Suprapubic skin (tissue), 4 donors: Measurements from ENCODE around the gene ACOD1. TPM values are rescaled to one million over a fixed set of nuclear protein-coding genes. Genes with fewer than 3 reads are reported as not detected.

Source experiments
- DNase-seq, 2 donors: peaks; one replicate each; pipeline ENCODE4 v3.0.0-alpha.2; 2019; ENCODE audit warnings: low spot score in 2 of 2
- H3K27ac ChIP-seq: fragments of 200-600 bp; sonication (generic); one replicate; pipeline ENCODE4 v1.5.1; 2019
- H3K27me3 ChIP-seq: fragments of 200-600 bp; sonication (generic); one replicate; pipeline ENCODE4 v1.5.1; 2019
- H3K36me3 ChIP-seq: fragments of 200-600 bp; sonication (generic); one replicate; pipeline ENCODE4 v1.5.1; 2019
- H3K4me1 ChIP-seq: fragments of 200-600 bp; sonication (generic); one replicate; pipeline ENCODE4 v1.5.1; 2019
- H3K4me3 ChIP-seq: fragments of 200-600 bp; sonication (generic); one replicate; pipeline ENCODE4 v1.5.1; 2019; ENCODE audit warnings: mild to moderate bottlenecking
- H3K9me3 ChIP-seq: fragments of 200-600 bp; sonication (generic); one replicate; pipeline ENCODE4 v1.5.1; 2019
- EP300 ChIP-seq: sonication (generic); formaldehyde crosslinking; IDR thresholded peaks from one replicate; pipeline ENCODE4 v1.6.1; 2017; ENCODE audit warnings: antibody characterized with exemption
- POLR2A ChIP-seq, 2 donors: fragments of 450-650 bp; IDR thresholded peaks; one replicate each; pipeline ENCODE4 v1.6.1; 2017; ENCODE audit warnings: antibody characterized with exemption in 2 of 2, mild to moderate bottlenecking in 2 of 2, moderate library complexity in 2 of 2
- POLR2AphosphoS5 ChIP-seq, 3 donors: sonication (generic); formaldehyde crosslinking; IDR thresholded peaks; one replicate each; pipeline ENCODE4 v1.6.1; 2017; ENCODE audit warnings: antibody characterized with exemption in 3 of 3
- WGBS: methylation state at CpG from one replicate; pipeline ENCODE4 v1.1.5; 2018; 5-methylcytosine and 5-hydroxymethylcytosine counted together
- total RNA-seq, 4 donors: library from RNA; depleted of rRNA; stranded (reverse); fragments of >200 nt; gene quantifications; one replicate each; pipeline ENCODE4 v1.1.0, GENCODE V29; 2016
- TF ChIP-seq, protein P1 (sequence below), 2 donors: fragments of 200-600 bp in 1 of 2; fragments of 450-650 bp in 1 of 2; sonication (generic) in 1 of 2; IDR thresholded peaks; one replicate each; pipeline ENCODE4 v1.5.1; 2016 to 2019; ENCODE audit warnings: antibody characterized with exemption in 2 of 2, mild to moderate bottlenecking in 1 of 2, moderate library complexity in 1 of 2

ACOD1 gene
- total RNA-seq, 4 donors from 2014 or later = not detected

DNA sequence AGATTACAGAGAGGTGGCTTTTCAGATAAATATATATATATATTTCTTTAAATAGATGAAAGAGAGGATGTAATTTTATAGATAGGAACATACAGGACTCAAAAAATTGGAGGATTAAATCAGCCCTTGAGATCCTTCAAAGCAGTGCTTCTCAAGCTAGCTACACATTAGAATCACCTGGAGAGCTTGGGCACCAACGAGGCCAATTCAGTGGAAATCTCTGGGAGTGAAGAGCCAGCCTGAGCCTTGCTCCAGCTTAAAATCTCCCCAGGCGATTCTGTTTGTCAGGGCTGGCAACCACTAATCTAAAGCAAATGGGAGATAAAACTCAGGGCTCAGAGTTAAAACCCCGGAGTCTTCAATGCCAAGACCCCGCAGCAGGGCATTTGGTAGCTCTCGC lies 28.6 kb downstream of the ACOD1 start:
- Histone ChIP-seq H3K9me3 (no peaks in the 10 kb centered on the region), H3K36me3 (no peaks in the 10 kb centered on the region), H3K27ac (no peak overlapping the region), H3K4me3 (no peak overlapping the region), H3K4me1 (peaks cover 11% of the 10 kb centered on the region), H3K27me3 (peaks cover 16% of the 10 kb centered on the region)
- DNase-seq = no peak
- TF ChIP-seq EP300 (no peak), POLR2AphosphoS5 (IDR thresholded peaks at IDR 0.05) (no peak), POLR2A (IDR thresholded peaks at IDR 0.05) (no peak)
- TF ChIP-seq, protein P1, sequence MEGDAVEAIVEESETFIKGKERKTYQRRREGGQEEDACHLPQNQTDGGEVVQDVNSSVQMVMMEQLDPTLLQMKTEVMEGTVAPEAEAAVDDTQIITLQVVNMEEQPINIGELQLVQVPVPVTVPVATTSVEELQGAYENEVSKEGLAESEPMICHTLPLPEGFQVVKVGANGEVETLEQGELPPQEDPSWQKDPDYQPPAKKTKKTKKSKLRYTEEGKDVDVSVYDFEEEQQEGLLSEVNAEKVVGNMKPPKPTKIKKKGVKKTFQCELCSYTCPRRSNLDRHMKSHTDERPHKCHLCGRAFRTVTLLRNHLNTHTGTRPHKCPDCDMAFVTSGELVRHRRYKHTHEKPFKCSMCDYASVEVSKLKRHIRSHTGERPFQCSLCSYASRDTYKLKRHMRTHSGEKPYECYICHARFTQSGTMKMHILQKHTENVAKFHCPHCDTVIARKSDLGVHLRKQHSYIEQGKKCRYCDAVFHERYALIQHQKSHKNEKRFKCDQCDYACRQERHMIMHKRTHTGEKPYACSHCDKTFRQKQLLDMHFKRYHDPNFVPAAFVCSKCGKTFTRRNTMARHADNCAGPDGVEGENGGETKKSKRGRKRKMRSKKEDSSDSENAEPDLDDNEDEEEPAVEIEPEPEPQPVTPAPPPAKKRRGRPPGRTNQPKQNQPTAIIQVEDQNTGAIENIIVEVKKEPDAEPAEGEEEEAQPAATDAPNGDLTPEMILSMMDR (IDR thresholded peaks at IDR 0.05) = no peak
- WGBS = 62% methylated on average over 5 of the region's 5 CpGs

DNA sequence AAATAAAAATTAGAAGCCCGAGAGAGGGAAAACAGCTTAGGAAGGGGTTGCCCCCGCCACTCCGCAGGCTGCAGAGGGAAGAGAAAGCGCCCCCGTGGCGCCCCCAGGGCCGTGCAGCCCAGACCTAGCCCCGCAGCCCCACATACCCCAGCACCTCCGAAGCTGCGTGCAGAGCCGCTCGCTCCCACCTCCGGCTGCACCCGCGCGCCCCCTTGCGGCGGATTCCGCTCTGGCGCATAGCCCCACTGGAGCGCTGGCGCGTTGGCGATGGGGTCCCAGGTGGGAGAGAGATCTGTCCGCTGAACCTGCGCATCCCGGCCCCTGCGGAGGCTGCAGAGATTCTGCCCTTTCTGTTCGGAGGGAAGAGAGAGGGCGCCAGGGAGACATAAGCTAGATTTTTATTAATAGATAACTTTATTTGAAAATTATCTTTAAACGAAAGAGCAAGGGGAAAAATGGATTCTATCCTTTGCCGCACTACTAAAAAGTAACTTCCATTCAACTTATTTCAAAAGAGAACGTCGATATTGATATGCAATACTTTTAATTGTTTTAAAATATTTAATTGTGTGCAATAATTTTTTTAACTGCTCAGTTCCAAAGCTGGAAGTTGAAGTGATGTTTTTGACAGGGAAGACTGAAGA lies 31.9 kb downstream of the ACOD1 start:
- peak overlapping the region; percentile 40 for H3K4me3 ChIP-seq
- peaks cover 11% of the 10 kb centered on the region for H3K4me1 ChIP-seq
- H3K36me3 ChIP-seq = no peaks in the 10 kb centered on the region
- H3K27me3 ChIP-seq = peaks cover 16% of the 10 kb centered on the region
- no peak for TF ChIP-seq POLR2A (IDR thresholded peaks at IDR 0.05)
- TF ChIP-seq, protein P1 (IDR thresholded peaks at IDR 0.05) = peak; percentile 69 to 96
- TF ChIP-seq POLR2AphosphoS5 (IDR thresholded peaks at IDR 0.05) = peak in 1 of 3 donors; percentile 15
- no peak for TF ChIP-seq EP300
- no peak overlapping the region for H3K27ac ChIP-seq
- H3K9me3 ChIP-seq = no peaks in the 10 kb centered on the region
- WGBS = 4% methylated on average over 31 of the region's 34 CpGs
- peak; percentile 81 to 85 for DNase-seq

DNA sequence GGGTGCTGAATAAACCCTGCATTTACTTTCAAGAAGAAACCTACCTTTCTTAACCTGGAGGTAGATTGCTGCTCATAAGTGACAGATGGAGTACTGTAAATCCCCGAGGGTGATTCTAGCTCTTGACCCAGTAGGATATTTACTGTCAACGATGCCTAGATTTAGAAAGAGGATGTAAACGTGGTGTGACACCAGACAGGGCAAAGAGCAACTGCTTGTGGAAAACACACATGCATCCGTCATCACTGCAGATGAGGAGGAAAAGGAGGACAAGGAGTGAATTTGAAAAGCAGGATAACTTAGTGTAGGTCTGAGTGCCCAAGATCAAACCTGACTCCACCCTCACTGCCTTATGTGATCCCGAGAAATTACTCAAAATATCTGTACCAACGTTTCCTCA lies 33.8 kb downstream of the ACOD1 start:
- DNase-seq = no peak
- Histone ChIP-seq H3K4me3 (no peak overlapping the region), H3K4me1 (peaks cover 11% of the 10 kb centered on the region), H3K27me3 (peaks cover 14% of the 10 kb centered on the region), H3K36me3 (no peaks in the 10 kb centered on the region), H3K27ac (no peak overlapping the region), H3K9me3 (no peaks in the 10 kb centered on the region)
- TF ChIP-seq POLR2A (IDR thresholded peaks at IDR 0.05) = no peak
- TF ChIP-seq, protein P1 (IDR thresholded peaks at IDR 0.05) = no peak
- TF ChIP-seq POLR2AphosphoS5 (IDR thresholded peaks at IDR 0.05) = no peak
- TF ChIP-seq EP300 = no peak
- WGBS = 62% methylated on average over 6 of the region's 6 CpGs

DNA sequence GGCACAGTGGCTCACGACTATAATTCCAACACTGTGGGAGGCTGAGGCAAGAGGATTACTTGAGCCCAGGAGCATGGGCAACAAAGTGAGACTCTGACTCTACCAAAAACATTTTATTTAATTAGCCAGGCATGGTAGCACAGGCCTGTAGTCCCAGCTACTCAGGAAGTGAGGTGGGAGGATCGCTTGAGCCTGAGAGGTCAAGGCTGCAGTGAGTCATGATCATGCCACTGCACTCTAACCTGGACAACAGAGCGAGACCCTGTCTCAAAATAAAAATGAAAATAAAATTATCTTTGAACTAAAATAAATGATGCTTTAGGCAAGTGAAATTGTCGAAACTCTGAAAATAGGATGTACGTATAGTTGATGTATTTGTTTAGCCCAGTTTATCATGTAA lies 35.4 kb downstream of the ACOD1 start:
- 83% methylated on average over 5 of the region's 5 CpGs for WGBS

DNA sequence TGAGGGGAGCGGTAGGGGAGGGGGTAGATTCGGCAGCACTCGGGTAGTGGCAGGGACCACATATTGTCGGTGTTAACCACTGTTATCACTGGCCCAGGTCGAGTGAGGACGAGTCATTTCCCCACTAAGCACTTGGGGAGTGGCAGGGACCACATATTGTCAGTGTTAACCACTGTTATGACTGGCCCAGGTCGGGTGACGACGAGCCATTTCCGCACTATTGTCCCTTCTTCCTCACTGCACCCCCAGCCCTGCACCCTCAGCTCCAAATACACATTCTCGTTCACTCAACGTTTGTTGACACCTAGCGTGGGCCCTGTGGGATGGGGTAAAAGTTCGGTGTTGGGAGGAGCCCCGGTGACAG lies 43.1 kb downstream of the ACOD1 start:
- Histone ChIP-seq H3K36me3 (peaks cover 3% of the 10 kb centered on the region), H3K4me1 (peaks cover 25% of the 10 kb centered on the region), H3K27me3 (no peaks in the 10 kb centered on the region), H3K9me3 (no peaks in the 10 kb centered on the region), H3K27ac (peak overlapping the region; percentile 96), H3K4me3 (peak overlapping the region; percentile 92)
- peak in 1 of 2 donors; percentile 82 for DNase-seq
- WGBS = 36% methylated on average over 15 of the region's 15 CpGs
- no peak for TF ChIP-seq POLR2A (IDR thresholded peaks at IDR 0.05)
- TF ChIP-seq POLR2AphosphoS5 (IDR thresholded peaks at IDR 0.05) = no peak
- TF ChIP-seq EP300 = no peak
- TF ChIP-seq, protein P1 (IDR thresholded peaks at IDR 0.05) = no peak

More for the DNA sequence above, 35.4 kb downstream of the ACOD1 start:
- TF ChIP-seq, protein P1 (IDR thresholded peaks at IDR 0.05) = no peak
- TF ChIP-seq EP300 (no peak), POLR2A (IDR thresholded peaks at IDR 0.05) (no peak), POLR2AphosphoS5 (IDR thresholded peaks at IDR 0.05) (no peak)
- Histone ChIP-seq H3K27me3 (peaks cover 14% of the 10 kb centered on the region), H3K4me3 (no peak overlapping the region), H3K4me1 (peaks cover 11% of the 10 kb centered on the region), H3K36me3 (no peaks in the 10 kb centered on the region), H3K9me3 (no peaks in the 10 kb centered on the region), H3K27ac (no peak overlapping the region)
- DNase-seq = no peak
